ENCODE measurements around the gene BCAS1.

- TF ChIP-seq POLR2A (IDR thresholded peaks at IDR 0.05; ENCODE audit: low read depth, low read length) (no peak), TAF1 (IDR thresholded peaks at IDR 0.05; ENCODE audit: borderline replicate concordance, low read depth, low read length) (no peak)
Measured at GRCh38 chr20:54048481-54048880, 21.9 kb downstream of the BCAS1 start.

Data from GM12892 (cell line).